Measurements from ENCODE around the gene ZKSCAN8.

DNA sequence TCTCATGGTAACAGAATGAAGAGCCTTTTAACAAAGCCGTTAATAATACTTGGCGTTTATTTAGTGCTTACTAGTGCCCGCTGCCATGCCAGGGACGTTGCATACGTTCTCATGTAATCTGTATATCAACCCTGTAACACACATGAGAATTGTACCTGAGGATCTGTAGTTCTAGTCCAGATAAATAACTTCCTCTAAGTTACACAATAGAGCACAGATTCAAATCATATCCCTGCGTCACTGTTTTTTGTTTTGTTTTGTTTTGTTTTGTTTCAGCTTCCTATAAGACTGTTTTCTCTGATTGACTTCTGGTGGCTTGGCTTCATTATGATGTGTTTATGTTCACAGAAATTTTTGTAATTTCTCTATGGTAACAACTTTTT is 16.7 kb upstream of the ZKSCAN8 start:
- TF ChIP-seq, protein P1, sequence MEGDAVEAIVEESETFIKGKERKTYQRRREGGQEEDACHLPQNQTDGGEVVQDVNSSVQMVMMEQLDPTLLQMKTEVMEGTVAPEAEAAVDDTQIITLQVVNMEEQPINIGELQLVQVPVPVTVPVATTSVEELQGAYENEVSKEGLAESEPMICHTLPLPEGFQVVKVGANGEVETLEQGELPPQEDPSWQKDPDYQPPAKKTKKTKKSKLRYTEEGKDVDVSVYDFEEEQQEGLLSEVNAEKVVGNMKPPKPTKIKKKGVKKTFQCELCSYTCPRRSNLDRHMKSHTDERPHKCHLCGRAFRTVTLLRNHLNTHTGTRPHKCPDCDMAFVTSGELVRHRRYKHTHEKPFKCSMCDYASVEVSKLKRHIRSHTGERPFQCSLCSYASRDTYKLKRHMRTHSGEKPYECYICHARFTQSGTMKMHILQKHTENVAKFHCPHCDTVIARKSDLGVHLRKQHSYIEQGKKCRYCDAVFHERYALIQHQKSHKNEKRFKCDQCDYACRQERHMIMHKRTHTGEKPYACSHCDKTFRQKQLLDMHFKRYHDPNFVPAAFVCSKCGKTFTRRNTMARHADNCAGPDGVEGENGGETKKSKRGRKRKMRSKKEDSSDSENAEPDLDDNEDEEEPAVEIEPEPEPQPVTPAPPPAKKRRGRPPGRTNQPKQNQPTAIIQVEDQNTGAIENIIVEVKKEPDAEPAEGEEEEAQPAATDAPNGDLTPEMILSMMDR (IDR thresholded peaks at IDR 0.05 in 8 of 11, conservative IDR thresholded peaks at IDR 0.05 in 3 of 11) = no peak
- no peak for TF ChIP-seq POLR2A (IDR thresholded peaks at IDR 0.05)
- no peak for TF ChIP-seq POLR2AphosphoS5 (IDR thresholded peaks at IDR 0.05)

All from spleen (tissue), 7 donors.